PC-9 (cell line): ENCODE results near the gene GOLGA6A.

ENCODE experiments used
- CTCF ChIP-seq: fragments of 200-600 bp; sonication (generic); conservative IDR thresholded peaks from 2 replicates; pipeline ENCODE4 v1.6.1; 2017; ENCODE audit warnings: mixed run types, antibody characterized with exemption, mild to moderate bottlenecking, moderate library complexity
- EZH2 ChIP-seq: fragments of 200-600 bp; sonication (generic); IDR thresholded peaks from 2 replicates; pipeline ENCODE4 v1.8.0; 2017; ENCODE audit warnings: antibody characterized with exemption, low read depth

- no peak for TF ChIP-seq CTCF
- TF ChIP-seq EZH2 = no peak
Measured at GRCh38 chr15:74044267-74045110, 37.9 kb downstream of the GOLGA6A start.
